ENCODE measurements around the gene SHTN1.

The SHTN1 gene

GRCh38 chr10:116968331-116968730, 36.7 kb downstream of the SHTN1 start:
- DNase-seq (ENCODE audit: low read depth, low spot score), result no peak
- H3K4me3 ChIP-seq (ENCODE audit: low read depth, low read length), result no peak overlapping the region
- CTCF ChIA-PET, result no interaction called here
- TF ChIP-seq CTCF (IDR thresholded peaks at IDR 0.05; ENCODE audit: insufficient read depth, low read length, missing control alignments), result no peak
- POLR2A ChIA-PET, result no interaction called here

- no peak overlapping the region for H3K4me3 ChIP-seq (ENCODE audit: low read depth, low read length)
- DNase-seq (ENCODE audit: low read depth, low spot score), result no peak
- ChIA-PET POLR2A (no interaction called here), CTCF (interaction anchor here (0.6 to 1.0 kb wide), 2 partner anchors 14 to 864 kb away, joined by 3 read pairs; no protein-coding TSS in a partner anchor)
- no peak for TF ChIP-seq CTCF (IDR thresholded peaks at IDR 0.05; ENCODE audit: insufficient read depth, low read length, missing control alignments)
These were observed 43.4 kb downstream of the SHTN1 start for GRCh38 chr10:116961406-116962251.

- DNase-seq (ENCODE audit: low read depth, low spot score), result no peak
- POLR2A ChIA-PET, result no interaction called here
- CTCF ChIA-PET, result no interaction called here
- no peak for TF ChIP-seq CTCF (IDR thresholded peaks at IDR 0.05; ENCODE audit: insufficient read depth, low read length, missing control alignments)
- H3K4me3 ChIP-seq (ENCODE audit: low read depth, low read length), result no peak overlapping the region
These were observed 44.8 kb downstream of the SHTN1 start for GRCh38 chr10:116960066-116960776.

GRCh38 chr10:116952729-116953128, 52.3 kb downstream of the SHTN1 start:
- no peak overlapping the region for H3K4me3 ChIP-seq (ENCODE audit: low read depth, low read length)
- DNase-seq (ENCODE audit: low read depth, low spot score), result no peak
- CTCF ChIA-PET, result no interaction called here
- POLR2A ChIA-PET, result no interaction called here
- no peak for TF ChIP-seq CTCF (IDR thresholded peaks at IDR 0.05; ENCODE audit: insufficient read depth, low read length, missing control alignments)

- ChIA-PET CTCF (no interaction called here), POLR2A (no interaction called here)
These were observed 56.5 kb downstream of the SHTN1 start for GRCh38 chr10:116948530-116948870.

More at GRCh38 chr10:116948530-116948870, 56.5 kb downstream of the SHTN1 start:
- no peak for TF ChIP-seq CTCF (IDR thresholded peaks at IDR 0.05; ENCODE audit: insufficient read depth, low read length, missing control alignments)
- DNase-seq (ENCODE audit: low read depth, low spot score), result no peak
- H3K4me3 ChIP-seq (ENCODE audit: low read depth, low read length), result no peak overlapping the region
